Esophagus muscularis mucosa (tissue), 4 donors: ENCODE data around the gene UVSSA. TPM values are rescaled to one million over a fixed set of nuclear protein-coding genes. Genes with fewer than 3 reads are reported as not detected.

Source experiments
- DNase-seq: peaks from one replicate; pipeline ENCODE4 v3.0.0-alpha.2; 2017; ENCODE audit errors: extremely low spot score
- H3K27ac ChIP-seq, 4 donors: fragments of 200-600 bp; sonication (generic); replicated peaks in 1 of 4; 1 replicate in 3 of 4; 2 replicates in 1 of 4; pipeline ENCODE4 v1.5.1; 2016 to 2019; ENCODE audit warnings: mild to moderate bottlenecking in 1 of 4
- H3K27me3 ChIP-seq, 4 donors: fragments of 200-600 bp; sonication (generic); one replicate each; pipeline versions ENCODE4 v1.5.1 to v1.6.0; 2016 to 2019
- H3K36me3 ChIP-seq, 4 donors: fragments of 200-600 bp; sonication (generic); one replicate each; pipeline ENCODE4 v1.5.1; 2016 to 2019
- H3K4me1 ChIP-seq, 4 donors: fragments of 200-600 bp; sonication (generic); one replicate each; pipeline ENCODE4 v1.5.1; 2016 to 2019
- H3K4me3 ChIP-seq, 4 donors: fragments of 200-600 bp; sonication (generic); 1 replicate in 2 of 4; 2 replicates in 2 of 4; pipeline ENCODE4 v1.5.1; 2016 to 2019; ENCODE audit warnings: mild to moderate bottlenecking in 4 of 4, moderate library complexity in 1 of 4
- H3K9me3 ChIP-seq, 4 donors: fragments of 200-600 bp; sonication (generic); 1 replicate in 3 of 4; 2 replicates in 1 of 4; pipeline ENCODE4 v1.5.1; 2016 to 2019
- EP300 ChIP-seq: sonication (generic); formaldehyde crosslinking; IDR thresholded peaks from one replicate; pipeline ENCODE4 v1.6.1; 2017; ENCODE audit warnings: antibody characterized with exemption
- POLR2A ChIP-seq: fragments of 450-650 bp; IDR thresholded peaks from one replicate; pipeline ENCODE4 v1.6.1; 2017; ENCODE audit warnings: antibody characterized with exemption, moderate library complexity, mild to moderate bottlenecking, low read depth
- POLR2AphosphoS5 ChIP-seq, 2 donors: sonication (generic); formaldehyde crosslinking; IDR thresholded peaks; one replicate each; pipeline ENCODE4 v1.6.1; 2017; ENCODE audit warnings: antibody characterized with exemption in 2 of 2
- WGBS: methylation state at CpG from one replicate; pipeline ENCODE4 v1.1.5; 2018; 5-methylcytosine and 5-hydroxymethylcytosine counted together
- intact Hi-C: fragments of 100-400 bp; cut with DNase I; formaldehyde crosslinking; loops from one replicate; pipeline ENCODE4 v1.15.1; 2023
- total RNA-seq, 4 donors: library from RNA; depleted of rRNA; stranded (reverse); fragments of >200 nt; gene quantifications; one replicate each; pipeline versions ENCODE4 v1.1.0 to v1.2.1, GENCODE V29; 2016
- TF ChIP-seq, protein P1 (sequence below), 3 experiments: fragments of 200-600 bp in 2 of 3; fragments of 450-650 bp in 1 of 3; sonication (generic) in 2 of 3; IDR thresholded peaks; one replicate each; pipeline ENCODE4 v1.5.1; 2017 to 2019; ENCODE audit warnings: antibody characterized with exemption in 3 of 3, mild to moderate bottlenecking in 2 of 3, moderate library complexity in 1 of 3

Gene UVSSA
- total RNA-seq, 4 donors from 2014 or later: 8.9 to 16.5 (median 13.1) TPM

GRCh38 chr4:1361431-1361830, 14.4 kb downstream of the UVSSA start:
- Histone ChIP-seq H3K36me3 (peaks cover 10 to 78% (median 44%) of the 10 kb centered on the region in 4 donors), H3K27me3 (no peaks in the 10 kb centered on the region), H3K4me1 (peaks cover 0 to 9% (median 1%) of the 10 kb centered on the region in 4 donors), H3K4me3 (no peak overlapping the region), H3K27ac (no peak overlapping the region), H3K9me3 (no peaks in the 10 kb centered on the region)
- WGBS: 86% methylated on average over 17 of the region's 18 CpGs
- no peak for DNase-seq
- TF ChIP-seq POLR2AphosphoS5 (IDR thresholded peaks at IDR 0.05): no peak
- no peak for TF ChIP-seq EP300
- TF ChIP-seq, protein P1, sequence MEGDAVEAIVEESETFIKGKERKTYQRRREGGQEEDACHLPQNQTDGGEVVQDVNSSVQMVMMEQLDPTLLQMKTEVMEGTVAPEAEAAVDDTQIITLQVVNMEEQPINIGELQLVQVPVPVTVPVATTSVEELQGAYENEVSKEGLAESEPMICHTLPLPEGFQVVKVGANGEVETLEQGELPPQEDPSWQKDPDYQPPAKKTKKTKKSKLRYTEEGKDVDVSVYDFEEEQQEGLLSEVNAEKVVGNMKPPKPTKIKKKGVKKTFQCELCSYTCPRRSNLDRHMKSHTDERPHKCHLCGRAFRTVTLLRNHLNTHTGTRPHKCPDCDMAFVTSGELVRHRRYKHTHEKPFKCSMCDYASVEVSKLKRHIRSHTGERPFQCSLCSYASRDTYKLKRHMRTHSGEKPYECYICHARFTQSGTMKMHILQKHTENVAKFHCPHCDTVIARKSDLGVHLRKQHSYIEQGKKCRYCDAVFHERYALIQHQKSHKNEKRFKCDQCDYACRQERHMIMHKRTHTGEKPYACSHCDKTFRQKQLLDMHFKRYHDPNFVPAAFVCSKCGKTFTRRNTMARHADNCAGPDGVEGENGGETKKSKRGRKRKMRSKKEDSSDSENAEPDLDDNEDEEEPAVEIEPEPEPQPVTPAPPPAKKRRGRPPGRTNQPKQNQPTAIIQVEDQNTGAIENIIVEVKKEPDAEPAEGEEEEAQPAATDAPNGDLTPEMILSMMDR (IDR thresholded peaks at IDR 0.05): no peak
- no peak for TF ChIP-seq POLR2A
- intact Hi-C loops: no loop called here

DNA sequence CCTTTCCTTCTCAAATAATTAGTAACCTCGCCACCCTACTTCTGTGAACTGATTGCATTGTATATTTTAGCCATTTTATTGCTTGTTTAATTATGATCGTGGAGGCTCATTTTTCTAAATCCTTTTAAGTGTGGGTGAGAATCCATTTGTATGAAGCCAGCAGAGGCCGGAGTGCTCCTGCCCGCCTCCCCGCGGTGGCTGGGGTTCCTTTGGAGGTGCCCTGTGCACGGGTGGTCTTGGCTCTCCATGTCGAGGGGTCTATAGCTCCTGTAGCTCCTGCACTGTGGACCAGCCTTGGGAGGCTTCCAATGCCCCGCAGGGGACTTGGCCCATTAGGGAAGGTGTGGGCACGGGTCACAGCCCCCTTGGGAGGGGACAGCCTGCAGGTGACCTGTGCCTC, 15.0 kb downstream of the UVSSA start:
- Histone ChIP-seq H3K4me3 (no peak overlapping the region), H3K27ac (no peak overlapping the region), H3K27me3 (no peaks in the 10 kb centered on the region), H3K4me1 (peaks cover 0 to 6% (median 0%) of the 10 kb centered on the region in 4 donors), H3K36me3 (peaks cover 16 to 80% (median 49%) of the 10 kb centered on the region in 4 donors), H3K9me3 (no peaks in the 10 kb centered on the region)
- TF ChIP-seq POLR2A (no peak), POLR2AphosphoS5 (IDR thresholded peaks at IDR 0.05) (no peak), EP300 (no peak)
- TF ChIP-seq, protein P1 (IDR thresholded peaks at IDR 0.05): no peak
- 94% methylated on average over 10 of the region's 10 CpGs for WGBS
- no peak for DNase-seq
- intact Hi-C loops: no loop called here

DNA sequence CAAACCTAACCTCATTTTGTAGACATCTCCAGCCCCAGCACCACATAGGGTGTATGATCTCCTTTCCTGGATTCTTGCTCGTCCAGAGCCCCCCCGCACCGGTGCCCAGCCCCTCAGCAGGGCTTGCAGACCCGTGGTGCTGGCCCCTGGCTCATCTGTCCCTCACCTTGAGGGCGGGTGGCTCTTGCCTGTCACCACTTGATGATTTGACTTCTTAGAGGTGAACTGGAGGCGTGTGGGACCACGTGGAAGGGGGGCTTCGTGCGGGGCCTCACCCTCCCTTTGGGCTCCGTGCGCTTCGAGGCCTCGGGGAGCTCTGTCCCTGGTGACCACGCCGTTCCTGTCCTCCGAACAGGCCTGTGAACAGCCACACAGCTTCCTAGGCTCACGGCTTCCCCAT, 15.5 kb downstream of the UVSSA start:
- Histone ChIP-seq H3K36me3 (peaks cover 17 to 80% (median 47%) of the 10 kb centered on the region in 4 donors), H3K4me1 (peaks cover 0 to 6% (median 0%) of the 10 kb centered on the region in 4 donors), H3K27ac (no peak overlapping the region), H3K27me3 (no peaks in the 10 kb centered on the region), H3K9me3 (no peaks in the 10 kb centered on the region), H3K4me3 (no peak overlapping the region)
- 92% methylated on average over 15 of the region's 17 CpGs for WGBS
- TF ChIP-seq, protein P1 (IDR thresholded peaks at IDR 0.05): no peak
- no peak for TF ChIP-seq POLR2AphosphoS5 (IDR thresholded peaks at IDR 0.05)
- TF ChIP-seq POLR2A: no peak
- no peak for TF ChIP-seq EP300
- DNase-seq: no peak
- intact Hi-C loops: no loop called here

DNA sequence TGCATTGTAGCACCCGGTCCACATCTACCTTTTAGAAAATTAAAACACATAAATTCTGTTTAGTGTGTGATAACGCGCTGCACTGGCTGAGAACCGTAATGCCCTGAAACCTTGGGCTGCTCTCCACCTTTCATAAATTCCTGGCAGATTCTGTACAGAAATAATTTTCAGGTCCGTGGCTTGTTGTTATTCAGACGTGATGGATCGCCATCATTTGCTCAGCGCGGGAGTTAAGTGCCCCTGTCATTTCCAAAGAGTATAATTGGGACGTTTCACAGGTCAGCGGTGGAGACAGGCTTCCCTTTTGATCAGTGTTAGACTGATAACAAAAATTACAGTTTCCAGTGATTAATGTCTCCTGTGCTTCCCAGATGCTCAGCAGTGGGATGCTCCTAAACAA, 16.5 kb downstream of the UVSSA start:
- Histone ChIP-seq H3K27me3 (no peaks in the 10 kb centered on the region), H3K9me3 (no peaks in the 10 kb centered on the region), H3K4me3 (no peak overlapping the region), H3K4me1 (peaks cover 0 to 6% (median 0%) of the 10 kb centered on the region in 4 donors), H3K27ac (no peak overlapping the region), H3K36me3 (peaks cover 20 to 80% (median 46%) of the 10 kb centered on the region in 4 donors)
- WGBS: 86% methylated on average over 11 of the region's 11 CpGs
- intact Hi-C loops: no loop called here
- DNase-seq: no peak
- TF ChIP-seq EP300 (no peak), POLR2A (no peak), POLR2AphosphoS5 (IDR thresholded peaks at IDR 0.05) (no peak)
- TF ChIP-seq, protein P1 (IDR thresholded peaks at IDR 0.05): no peak

DNA sequence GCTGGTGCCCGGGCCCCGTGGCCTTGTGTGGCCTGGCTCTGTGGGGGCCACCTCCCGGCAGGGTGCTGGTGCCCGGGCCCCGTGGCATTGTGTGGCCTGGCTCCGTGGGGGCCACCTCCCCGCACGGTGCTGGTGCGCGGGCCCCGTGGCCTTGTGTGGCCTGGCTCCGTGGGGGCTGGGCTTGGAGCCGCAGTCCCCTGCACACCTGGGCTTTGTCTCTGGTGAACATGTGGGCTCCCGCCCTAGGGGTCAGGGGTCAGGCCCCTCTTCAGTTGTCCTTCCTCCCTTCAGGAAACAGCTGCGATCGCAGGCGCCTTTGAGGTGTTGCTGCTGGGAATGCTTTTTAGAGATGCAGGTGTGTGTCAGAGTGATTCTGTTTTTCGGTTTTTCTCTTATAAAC, 17.2 kb downstream of the UVSSA start:
- Histone ChIP-seq H3K27ac (no peak overlapping the region), H3K36me3 (peaks cover 20 to 78% (median 45%) of the 10 kb centered on the region in 4 donors), H3K4me1 (peaks cover 0 to 6% (median 0%) of the 10 kb centered on the region in 4 donors), H3K27me3 (no peaks in the 10 kb centered on the region), H3K9me3 (no peaks in the 10 kb centered on the region), H3K4me3 (no peak overlapping the region)
- 89% methylated on average over 5 of the region's 18 CpGs for WGBS
- intact Hi-C loops: no loop called here
- no peak for DNase-seq
- TF ChIP-seq EP300 (no peak), POLR2AphosphoS5 (IDR thresholded peaks at IDR 0.05) (no peak), POLR2A (no peak)
- TF ChIP-seq, protein P1 (IDR thresholded peaks at IDR 0.05): no peak
